Testis (tissue), 2 donors: ENCODE results near the gene PCSK4.

Experiments
- POLR2A ChIP-seq: fragments of 450-650 bp; IDR thresholded peaks from one replicate; pipeline ENCODE4 v1.6.1; 2017; ENCODE audit warnings: antibody characterized with exemption, mild to moderate bottlenecking, moderate library complexity
- TF ChIP-seq, protein P1 (sequence below), 3 experiments: fragments of 450-650 bp in 2 of 3; fragments of 200-600 bp in 1 of 3; sonication (generic) in 1 of 3; IDR thresholded peaks; one replicate each; pipeline ENCODE4 v1.5.1; 2016 to 2019; ENCODE audit warnings: antibody characterized with exemption in 3 of 3, mild to moderate bottlenecking in 2 of 3, moderate library complexity in 1 of 3

DNA sequence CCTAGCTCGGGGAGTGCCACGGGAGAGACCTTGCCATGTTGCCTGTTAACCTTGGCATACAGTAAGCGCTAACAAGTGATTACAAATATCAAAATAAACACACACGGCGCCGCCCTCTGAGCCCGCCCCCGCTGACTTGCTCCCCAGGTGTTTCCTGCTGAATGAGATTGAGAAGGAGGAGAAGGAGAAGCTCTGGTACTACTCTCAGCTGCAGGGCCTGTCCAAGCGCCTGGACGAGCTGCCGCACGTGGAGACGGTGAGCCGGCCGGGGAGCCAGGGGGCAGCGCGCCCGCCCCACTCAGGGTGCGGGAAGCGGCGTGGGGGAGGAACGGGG lies 35.2 kb downstream of the PCSK4 start:
- no peak for TF ChIP-seq POLR2A
- TF ChIP-seq, protein P1, sequence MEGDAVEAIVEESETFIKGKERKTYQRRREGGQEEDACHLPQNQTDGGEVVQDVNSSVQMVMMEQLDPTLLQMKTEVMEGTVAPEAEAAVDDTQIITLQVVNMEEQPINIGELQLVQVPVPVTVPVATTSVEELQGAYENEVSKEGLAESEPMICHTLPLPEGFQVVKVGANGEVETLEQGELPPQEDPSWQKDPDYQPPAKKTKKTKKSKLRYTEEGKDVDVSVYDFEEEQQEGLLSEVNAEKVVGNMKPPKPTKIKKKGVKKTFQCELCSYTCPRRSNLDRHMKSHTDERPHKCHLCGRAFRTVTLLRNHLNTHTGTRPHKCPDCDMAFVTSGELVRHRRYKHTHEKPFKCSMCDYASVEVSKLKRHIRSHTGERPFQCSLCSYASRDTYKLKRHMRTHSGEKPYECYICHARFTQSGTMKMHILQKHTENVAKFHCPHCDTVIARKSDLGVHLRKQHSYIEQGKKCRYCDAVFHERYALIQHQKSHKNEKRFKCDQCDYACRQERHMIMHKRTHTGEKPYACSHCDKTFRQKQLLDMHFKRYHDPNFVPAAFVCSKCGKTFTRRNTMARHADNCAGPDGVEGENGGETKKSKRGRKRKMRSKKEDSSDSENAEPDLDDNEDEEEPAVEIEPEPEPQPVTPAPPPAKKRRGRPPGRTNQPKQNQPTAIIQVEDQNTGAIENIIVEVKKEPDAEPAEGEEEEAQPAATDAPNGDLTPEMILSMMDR (IDR thresholded peaks at IDR 0.05), result no peak
